Measurements from ENCODE around the gene SHC1.
A peak's percentile ranks its signal among the peaks of the same experiment; 100 is the strongest.

The SHC1 gene

GRCh38 chr1:154970631-154971340 is at the start of gene SHC1:
SHC1 (minus strand) TSS chr1:154970747; CDS start chr1:154970526, 221 bp downstream.
- in situ Hi-C loops (cut with MboI; ENCODE audit: low sequenced_read_pairs, unreplicated experiment) = no loop called here
- TF ChIP-seq CTCF (IDR thresholded peaks at IDR 0.05; ENCODE audit: borderline replicate concordance, control extremely low read depth, extremely low read depth, insufficient read depth, missing control alignments) = no peak
- DNase-seq (ENCODE audit: low spot score) = peak; percentile 85

- TF ChIP-seq CTCF (IDR thresholded peaks at IDR 0.05; ENCODE audit: borderline replicate concordance, control extremely low read depth, extremely low read depth, insufficient read depth, missing control alignments) = no peak
- DNase-seq (ENCODE audit: low spot score) = no peak
- in situ Hi-C loops (cut with MboI; ENCODE audit: low sequenced_read_pairs, unreplicated experiment) = no loop called here
These were observed 49.1 kb upstream of the SHC1 start for GRCh38 chr1:155019377-155020245.

GRCh38 chr1:155018617-155019348 is 48.2 kb upstream of the SHC1 start:
- in situ Hi-C loops (cut with MboI; ENCODE audit: low sequenced_read_pairs, unreplicated experiment) = no loop called here
- DNase-seq (ENCODE audit: low spot score) = no peak
- no peak for TF ChIP-seq CTCF (IDR thresholded peaks at IDR 0.05; ENCODE audit: borderline replicate concordance, control extremely low read depth, extremely low read depth, insufficient read depth, missing control alignments)

- in situ Hi-C loops (cut with MboI; ENCODE audit: low sequenced_read_pairs, unreplicated experiment) = no loop called here
- no peak for TF ChIP-seq CTCF (IDR thresholded peaks at IDR 0.05; ENCODE audit: borderline replicate concordance, control extremely low read depth, extremely low read depth, insufficient read depth, missing control alignments)
- DNase-seq (ENCODE audit: low spot score) = peak; percentile 66
These were observed 47.4 kb upstream of the SHC1 start for GRCh38 chr1:155017946-155018316.

GRCh38 chr1:155017041-155017945 is 46.7 kb upstream of the SHC1 start:
- DNase-seq (ENCODE audit: low spot score) = peak; percentile 90
- TF ChIP-seq CTCF (IDR thresholded peaks at IDR 0.05; ENCODE audit: borderline replicate concordance, control extremely low read depth, extremely low read depth, insufficient read depth, missing control alignments) = peak; percentile 100
- in situ Hi-C loops (cut with MboI; ENCODE audit: low sequenced_read_pairs, unreplicated experiment) = no loop called here
